Body of pancreas (tissue), 4 donors: ENCODE data around the gene ADAMTS6. TPM values are rescaled to one million over a fixed set of nuclear protein-coding genes. Genes with fewer than 3 reads are reported as not detected.

Experiments
- ATAC-seq: fragments of 150-250 bp; one replicate; pipeline ENCODE4 v1.9.1; 2016
- DNase-seq, 4 donors: peaks; one replicate each; pipeline ENCODE4 v3.0.0-alpha.2; 2019
- H3K27ac ChIP-seq, 4 donors: fragments of 200-600 bp; sonication (generic); 1 replicate in 3 of 4; 2 replicates in 1 of 4; pipeline versions ENCODE4 v1.5.1 to v1.6.1; 2016 to 2019; ENCODE audit warnings: mild to moderate bottlenecking in 1 of 4, mixed read lengths in 1 of 4, moderate library complexity in 1 of 4
- H3K27me3 ChIP-seq, 2 donors: fragments of 200-600 bp; sonication (generic); one replicate each; pipeline ENCODE4 v1.6.0; 2016; ENCODE audit warnings: mild to moderate bottlenecking in 1 of 2
- H3K36me3 ChIP-seq, 2 donors: fragments of 200-600 bp; sonication (generic); replicated peaks in 1 of 2; 2 replicates each; pipeline ENCODE4 v1.5.1; 2016; ENCODE audit warnings: low read depth in 2 of 2; ENCODE audit not compliant: insufficient read depth in 1 of 2
- H3K4me1 ChIP-seq: fragments of 200-600 bp; sonication (generic); one replicate; pipeline ENCODE4 v1.6.0; 2016
- H3K4me3 ChIP-seq, 2 donors: fragments of 200-600 bp; sonication (generic); 1 replicate in 1 of 2; 2 replicates in 1 of 2; pipeline ENCODE4 v1.5.1; 2016 to 2019
- H3K9me3 ChIP-seq, 3 donors: fragments of 200-600 bp; sonication (generic); 1 replicate in 2 of 3; 2 replicates in 1 of 3; pipeline ENCODE4 v1.5.1; 2016
- CTCF ChIP-seq, 7 experiments: fragments of 450-650 bp in 4 of 7; fragments of 200-600 bp in 3 of 7; sonication (generic) in 3 of 7; IDR thresholded peaks; one replicate each; pipeline ENCODE4 v1.5.1; 2016 to 2019; ENCODE audit warnings: antibody characterized with exemption in 7 of 7
- POLR2A ChIP-seq, 3 donors: fragments of 450-650 bp; IDR thresholded peaks; one replicate each; pipeline ENCODE4 v1.6.1; 2016; ENCODE audit warnings: antibody characterized with exemption in 3 of 3, mild to moderate bottlenecking in 2 of 3
- WGBS, 2 donors: methylation state at CpG; one replicate each; pipeline ENCODE4 v1.1.5; 2017; 5-methylcytosine and 5-hydroxymethylcytosine counted together
- intact Hi-C: fragments of 100-400 bp; cut with DNase I; formaldehyde crosslinking; loops from one replicate; pipeline ENCODE4 v1.15.1; 2023
- total RNA-seq, 2 donors: library from RNA; depleted of rRNA; stranded (reverse); fragments of >200 nt; gene quantifications; one replicate each; pipeline ENCODE4 v1.1.0, GENCODE V29; 2016

Gene ADAMTS6
- total RNA-seq, 2 donors from 2014 or later: 0.78 TPM; not detected in 1

GRCh38 chr5:65133477-65134110 lies 348.1 kb downstream of the ADAMTS6 start:
- Histone ChIP-seq H3K9me3 (no peaks in the 10 kb centered on the region), H3K27ac (no peak overlapping the region), H3K27me3 (no peaks in the 10 kb centered on the region), H3K4me3 (no peak overlapping the region), H3K36me3 (no peaks in the 10 kb centered on the region), H3K4me1 (no peaks in the 10 kb centered on the region)
- intact Hi-C loops: no loop called here
- WGBS, 2 donors: 48 to 60% methylated on average over 2 of the region's 2 CpGs
- DNase-seq: no peak
- no peak for ATAC-seq
- TF ChIP-seq CTCF (IDR thresholded peaks at IDR 0.05) (no peak), POLR2A (IDR thresholded peaks at IDR 0.05) (no peak)

GRCh38 chr5:65132386-65132785 lies 349.3 kb downstream of the ADAMTS6 start:
- no peaks in the 10 kb centered on the region for H3K4me1 ChIP-seq
- H3K36me3 ChIP-seq: no peaks in the 10 kb centered on the region
- ATAC-seq (no peak), DNase-seq (no peak)
- no peak overlapping the region for H3K4me3 ChIP-seq
- no peak overlapping the region for H3K27ac ChIP-seq
- 88 to 95% methylated on average over 4 of the region's 4 CpGs for WGBS, 2 donors
- H3K27me3 ChIP-seq: no peaks in the 10 kb centered on the region
- no peaks in the 10 kb centered on the region for H3K9me3 ChIP-seq
- TF ChIP-seq CTCF (IDR thresholded peaks at IDR 0.05) (no peak), POLR2A (IDR thresholded peaks at IDR 0.05) (no peak)
- intact Hi-C loops: no loop called here

GRCh38 chr5:65128226-65128625 lies 353.5 kb downstream of the ADAMTS6 start:
- ATAC-seq: no peak
- Histone ChIP-seq H3K4me1 (no peaks in the 10 kb centered on the region), H3K27ac (no peak overlapping the region), H3K4me3 (no peak overlapping the region), H3K36me3 (no peaks in the 10 kb centered on the region), H3K9me3 (no peaks in the 10 kb centered on the region), H3K27me3 (no peaks in the 10 kb centered on the region)
- 67 to 71% methylated on average over 5 to 6 of the region's 6 CpGs for WGBS, 2 donors
- intact Hi-C loops: no loop called here
- no peak for DNase-seq
- TF ChIP-seq POLR2A (IDR thresholded peaks at IDR 0.05): no peak
- no peak for TF ChIP-seq CTCF (IDR thresholded peaks at IDR 0.05)

- H3K4me3 ChIP-seq: no peak overlapping the region
- DNase-seq (no peak), ATAC-seq (no peak)
- TF ChIP-seq POLR2A (IDR thresholded peaks at IDR 0.05) (no peak), CTCF (IDR thresholded peaks at IDR 0.05) (no peak)
- H3K27ac ChIP-seq: no peak overlapping the region
- no peaks in the 10 kb centered on the region for H3K4me1 ChIP-seq
- 60 to 66% methylated on average over 10 of the region's 10 CpGs for WGBS, 2 donors
- H3K9me3 ChIP-seq: no peaks in the 10 kb centered on the region
- no peaks in the 10 kb centered on the region for H3K27me3 ChIP-seq
- H3K36me3 ChIP-seq: no peaks in the 10 kb centered on the region
- intact Hi-C loops: no loop called here
Observed at GRCh38 chr5:65127161-65127901, 354.4 kb downstream of the ADAMTS6 start.
